NCI-H1092 (cell line): ENCODE data around the gene STOML2.
"Not testable (repeated sequence)": the region's sequence is repeated elsewhere in the genome, so short reads cannot be mapped to it uniquely, and the experiment has no call there.

Experiments used
- DNase-seq: peaks from one replicate; lab custom pipeline; 2025; lab: John Stamatoyannopoulos, UW

Gene STOML2, protein sequence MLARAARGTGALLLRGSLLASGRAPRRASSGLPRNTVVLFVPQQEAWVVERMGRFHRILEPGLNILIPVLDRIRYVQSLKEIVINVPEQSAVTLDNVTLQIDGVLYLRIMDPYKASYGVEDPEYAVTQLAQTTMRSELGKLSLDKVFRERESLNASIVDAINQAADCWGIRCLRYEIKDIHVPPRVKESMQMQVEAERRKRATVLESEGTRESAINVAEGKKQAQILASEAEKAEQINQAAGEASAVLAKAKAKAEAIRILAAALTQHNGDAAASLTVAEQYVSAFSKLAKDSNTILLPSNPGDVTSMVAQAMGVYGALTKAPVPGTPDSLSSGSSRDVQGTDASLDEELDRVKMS

DNA sequence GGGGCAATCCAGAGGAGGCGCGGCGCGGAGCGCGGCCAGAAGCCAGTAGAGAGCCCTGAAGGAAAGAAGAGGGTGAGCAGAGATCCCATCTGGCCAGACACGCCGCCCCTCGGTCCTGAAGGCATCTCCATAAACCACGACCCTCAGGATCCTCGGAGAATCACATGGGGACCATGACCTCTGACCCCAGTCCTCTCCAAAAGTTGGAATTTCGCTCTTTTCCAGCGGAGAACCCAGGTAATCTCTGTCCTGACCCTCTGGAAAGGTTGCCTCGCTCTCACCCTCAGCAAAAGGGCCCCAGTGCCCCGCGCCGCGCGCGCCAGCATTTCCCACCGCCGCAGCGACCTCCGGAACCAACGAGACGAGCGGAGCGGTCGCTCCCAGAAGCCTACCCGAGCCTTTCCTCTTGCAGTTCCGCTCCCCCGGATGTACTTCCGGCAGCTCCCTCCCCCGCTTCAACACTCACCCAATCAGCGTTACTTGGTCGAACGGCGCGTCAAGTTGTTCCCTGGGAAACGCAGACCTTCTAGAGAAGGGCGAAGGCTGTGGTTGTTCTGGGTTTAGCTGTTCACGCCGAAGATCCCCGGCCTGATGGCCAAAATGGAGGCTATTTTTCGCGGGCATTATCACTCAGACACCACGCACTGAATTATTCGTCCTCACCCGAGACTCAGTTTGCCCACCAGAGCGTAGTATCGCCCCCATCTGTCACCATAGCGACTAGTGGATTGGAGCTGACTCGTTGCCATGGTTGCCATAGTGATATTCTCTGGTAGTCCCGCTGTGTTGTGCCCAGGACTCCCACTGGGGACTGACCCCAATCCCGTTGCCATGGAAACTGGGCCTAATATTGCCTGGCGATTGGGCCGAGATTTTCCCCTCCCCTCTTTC, at the start of gene STOML2:
Gene STOML2 (minus strand): TSS at position 363 of the 891 bp plus-strand sequence. CDS start 37 bp downstream, at position 326.
- peak; percentile 98 for DNase-seq

DNA sequence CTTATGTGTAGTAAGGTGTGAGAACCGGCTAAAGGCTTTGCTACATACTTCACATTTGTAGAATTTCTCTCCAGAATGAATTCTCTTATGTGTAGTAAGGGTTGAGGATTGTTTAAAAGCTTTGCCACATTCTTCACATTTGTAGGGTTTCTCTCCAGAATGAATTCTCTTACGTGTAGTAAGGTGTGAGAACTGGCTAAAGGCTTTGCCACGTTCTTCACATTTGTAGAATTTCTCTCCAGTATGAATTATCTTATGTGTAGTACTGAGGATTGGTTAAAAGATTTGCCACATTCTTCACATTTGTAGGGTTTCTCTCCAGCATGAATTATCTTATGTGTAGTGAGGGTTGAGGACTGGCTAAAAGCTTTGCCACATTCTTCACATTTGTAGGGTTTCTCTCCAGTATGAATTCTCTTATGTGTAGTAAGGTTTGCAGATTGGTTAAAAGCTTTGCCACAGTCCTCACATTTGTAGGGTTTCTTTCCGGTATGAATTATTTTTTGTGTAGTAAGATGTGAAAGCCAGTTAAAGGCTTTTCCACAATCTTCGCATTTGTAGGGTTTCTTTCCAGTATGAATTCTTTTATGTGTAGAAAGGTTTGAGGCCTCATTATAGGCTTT, 45.1 kb upstream of the STOML2 start:
- not testable (repeated sequence) for DNase-seq

DNA sequence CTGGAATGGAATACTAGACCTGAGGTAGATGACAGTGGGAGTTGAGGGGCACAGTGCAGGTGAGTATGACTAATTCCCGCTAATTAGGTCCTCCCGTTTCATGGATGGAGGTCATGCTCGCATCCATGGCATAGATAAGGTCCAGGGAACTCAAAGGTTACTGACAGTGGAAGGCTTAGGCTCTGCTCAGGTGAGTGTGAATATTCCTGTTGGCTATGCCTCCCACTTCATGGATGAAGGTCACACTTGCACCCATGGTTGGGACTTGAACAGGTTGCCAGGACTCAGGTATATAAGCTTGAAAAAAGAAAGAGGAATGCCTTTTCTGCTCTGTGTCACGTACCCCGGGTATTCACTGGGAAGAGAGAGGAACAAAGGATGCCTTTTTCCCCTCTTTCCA, 39.1 kb upstream of the STOML2 start:
- no peak for DNase-seq

DNA sequence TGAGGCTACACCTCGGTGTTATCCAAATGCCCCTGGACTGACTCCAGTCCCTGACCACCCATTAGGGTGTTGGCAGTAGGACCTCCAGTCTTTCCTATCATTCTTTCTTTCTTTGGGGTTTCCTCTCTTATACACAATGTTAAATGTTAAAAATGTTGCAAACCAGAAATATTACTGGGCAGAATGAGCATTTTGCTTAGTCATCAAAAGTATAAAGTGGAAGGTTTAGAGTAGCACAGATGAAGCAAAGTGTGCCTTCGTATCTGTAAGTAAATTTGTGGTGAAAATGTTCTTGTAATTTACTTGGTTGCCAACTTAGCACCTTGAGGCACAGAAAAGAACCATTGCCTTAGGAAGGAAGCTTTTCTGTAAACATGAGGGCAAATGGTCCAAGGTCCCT, 37.2 kb upstream of the STOML2 start:
- DNase-seq: no peak

DNA sequence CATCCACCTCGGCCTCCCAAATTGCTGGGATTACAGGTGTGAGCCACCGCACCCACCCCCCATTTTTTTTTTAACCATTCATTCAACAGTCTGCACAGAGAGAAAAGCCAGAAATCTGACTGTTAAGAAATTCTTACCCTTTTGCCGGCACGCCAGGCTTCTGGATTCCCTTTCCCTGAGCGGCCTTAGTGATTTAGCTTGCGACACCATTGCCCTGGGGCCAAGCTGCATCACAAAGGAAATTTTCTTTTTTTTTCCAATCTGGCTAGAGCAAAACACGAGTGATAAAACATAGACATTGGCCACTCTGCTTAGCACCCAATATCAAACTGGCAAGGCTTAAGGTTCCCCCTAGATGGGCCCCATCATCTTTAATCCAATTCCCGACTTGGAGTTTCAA, 33.9 kb upstream of the STOML2 start:
- no peak for DNase-seq

DNA sequence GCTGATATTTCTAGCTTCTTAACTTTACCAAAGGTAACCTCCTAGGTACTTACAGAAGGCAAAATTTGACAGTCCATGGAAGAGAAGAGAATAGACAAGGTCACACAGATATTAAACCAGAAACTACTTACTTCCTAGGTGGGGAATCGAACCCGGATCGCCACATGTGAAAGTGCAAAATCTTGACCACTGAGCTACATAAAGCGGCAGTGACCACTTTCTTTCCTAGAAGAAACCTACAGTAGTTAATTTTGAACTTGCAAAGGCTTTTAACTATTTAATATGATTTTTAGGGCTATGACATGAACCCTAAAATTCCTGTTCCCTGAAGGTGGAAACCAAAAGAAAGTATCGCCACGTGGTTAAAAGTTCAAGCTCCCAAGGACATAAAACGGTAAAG, 33.1 kb upstream of the STOML2 start:
- DNase-seq: no peak

DNA sequence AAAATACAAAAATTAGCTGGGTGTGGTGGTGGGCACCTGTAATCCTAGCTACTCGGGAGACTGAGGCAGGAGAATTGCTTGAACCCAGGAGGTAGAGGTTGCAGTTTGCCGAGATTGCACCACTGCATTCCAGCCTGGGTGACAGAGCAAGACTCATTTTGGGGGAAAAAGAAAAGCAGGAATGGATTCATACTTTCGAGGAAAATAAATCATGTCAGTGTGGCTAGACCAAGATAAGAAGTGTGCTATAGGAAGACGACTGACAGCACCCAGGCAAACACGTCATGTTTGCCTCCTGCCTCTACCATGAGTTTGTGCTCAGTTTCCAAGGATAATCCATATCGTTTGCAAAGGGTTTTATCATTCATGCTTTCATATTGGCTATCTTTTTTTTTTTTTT, 32.0 kb upstream of the STOML2 start:
- DNase-seq: no peak

DNA sequence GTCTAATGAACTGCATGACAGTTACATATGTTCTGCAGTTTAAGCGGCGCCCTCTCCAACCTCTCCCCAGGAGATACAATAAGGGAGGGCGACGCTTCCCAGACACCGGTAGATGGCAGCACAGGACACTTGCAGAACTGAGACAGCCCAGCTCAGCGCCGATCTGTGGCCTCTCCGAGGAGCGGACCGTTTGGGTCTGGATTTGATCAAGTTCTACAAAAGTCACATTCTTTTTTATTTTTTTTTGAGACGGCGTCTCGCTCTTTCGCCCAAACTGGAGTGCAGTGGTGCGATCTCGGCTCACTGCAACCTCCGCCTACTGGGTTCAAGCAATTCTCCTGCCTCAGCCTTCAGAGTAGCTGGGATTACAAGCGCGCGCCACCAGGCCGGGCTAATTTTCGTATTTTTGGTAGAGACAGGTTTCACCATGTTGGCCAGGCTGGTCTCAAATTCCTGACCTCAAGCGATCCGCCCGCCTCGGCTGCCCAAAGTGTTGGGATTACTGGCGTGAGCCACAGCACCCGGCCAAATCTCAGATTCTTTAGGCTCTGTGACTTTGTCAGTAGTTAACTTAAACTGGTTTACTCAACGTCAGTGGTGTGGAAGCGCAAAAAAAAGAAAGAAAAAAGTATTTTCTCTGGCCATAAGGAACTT, 14.1 kb upstream of the STOML2 start:
- DNase-seq: peak; percentile 95

DNA sequence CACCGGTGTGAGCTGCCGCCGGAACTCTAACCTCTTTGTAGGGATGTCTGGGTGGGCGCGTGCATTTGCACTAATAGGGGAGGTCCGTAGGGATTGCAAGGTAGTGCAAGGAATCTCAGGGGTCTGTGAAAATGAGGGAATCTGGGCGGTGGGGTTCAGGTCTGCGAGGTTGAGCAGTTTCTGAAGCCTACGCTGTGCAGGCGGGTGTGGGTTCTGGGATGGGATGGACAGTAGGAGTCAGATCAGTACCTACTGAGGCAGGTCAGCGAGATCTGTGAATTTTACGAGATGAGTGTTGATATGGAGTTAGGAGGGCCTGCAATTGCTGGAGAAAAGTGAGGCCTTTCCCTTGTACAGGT, 13.6 kb upstream of the STOML2 start:
- no peak for DNase-seq

DNA sequence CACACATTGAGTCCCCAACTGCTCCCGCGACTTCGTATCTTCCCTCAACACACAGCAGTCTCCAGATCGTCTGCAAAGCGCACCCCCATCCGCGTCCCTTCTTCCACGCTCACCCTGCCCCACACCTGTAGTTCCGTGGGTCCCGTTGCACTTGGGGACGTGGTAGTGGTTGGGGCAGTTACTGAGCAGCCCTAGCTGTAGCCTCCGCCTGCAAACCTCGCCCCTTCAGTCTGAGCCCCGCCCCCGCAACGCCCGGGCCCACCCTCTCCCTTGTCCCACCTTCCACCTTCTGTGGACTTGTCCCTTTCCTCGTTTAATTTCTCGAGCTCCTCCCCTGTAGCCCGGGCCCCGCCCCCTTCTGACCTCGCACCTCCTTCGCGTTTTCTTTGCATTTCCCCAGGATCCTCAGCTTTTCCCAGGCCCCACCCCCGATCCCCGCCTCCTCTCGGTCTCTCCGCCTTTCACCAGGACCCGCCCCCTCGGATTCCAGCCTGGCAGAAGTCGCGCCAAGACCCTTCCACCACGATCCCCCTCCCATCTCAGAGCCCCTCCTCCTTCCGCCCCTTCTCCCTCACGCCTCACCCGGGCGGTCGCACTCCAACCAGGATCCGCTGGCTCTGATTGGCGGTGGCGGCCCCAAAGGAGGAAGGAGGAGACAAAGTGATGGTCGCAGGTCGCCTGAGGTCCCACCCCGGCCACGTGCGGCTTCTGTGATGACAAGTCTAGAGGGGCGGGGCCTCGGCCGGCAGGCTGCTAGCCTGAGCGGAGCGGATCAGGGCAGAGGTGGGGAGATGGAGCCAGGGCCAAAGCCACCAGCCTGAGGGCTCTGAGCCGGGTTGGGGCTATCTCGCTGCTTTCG, 13.0 kb upstream of the STOML2 start, which contains the start of gene ATOSB:
Gene ATOSB (minus strand): TSS at position 183 of the 859 bp plus-strand sequence. CDS start 7,588 bp downstream, outside the sequence.
- peak; percentile 93 for DNase-seq

DNA sequence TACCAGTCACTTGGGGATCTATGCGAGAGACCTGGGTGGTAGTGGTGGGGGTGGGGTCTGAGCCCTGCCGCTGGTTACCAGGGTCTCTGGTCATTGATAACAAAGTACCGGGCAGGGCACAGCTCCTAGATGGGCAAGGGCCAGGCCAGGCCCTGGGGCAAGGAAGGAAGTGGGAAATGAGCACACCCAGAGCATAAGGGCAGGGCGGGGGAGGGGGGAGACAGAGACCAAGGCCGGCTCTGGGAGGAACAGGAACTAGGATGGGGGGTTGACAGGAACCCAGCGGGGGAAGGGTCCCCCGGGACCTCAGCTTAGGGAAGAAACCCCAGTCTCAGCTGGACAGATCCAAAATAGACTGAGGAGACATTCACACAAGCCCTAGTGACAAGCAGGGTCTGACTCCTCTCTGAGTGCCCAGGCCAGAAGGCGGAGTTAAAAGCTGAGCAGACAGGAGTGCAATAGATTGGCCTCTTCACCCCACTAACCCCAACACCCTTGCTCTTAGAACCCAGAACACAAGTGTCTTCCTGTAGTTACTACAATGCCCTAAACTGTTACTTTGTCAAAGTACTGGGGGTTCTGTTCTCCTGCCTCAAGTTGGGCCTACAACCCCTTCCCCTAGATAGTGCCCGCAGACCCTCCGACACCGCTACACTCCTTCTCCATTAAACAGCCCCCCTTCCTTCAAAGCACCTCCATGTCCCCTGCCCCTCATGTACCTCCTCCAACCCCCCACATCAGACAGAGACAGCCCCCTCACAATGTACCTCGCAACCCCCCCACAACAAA, 12.1 kb upstream of the STOML2 start:
- no peak for DNase-seq

DNA sequence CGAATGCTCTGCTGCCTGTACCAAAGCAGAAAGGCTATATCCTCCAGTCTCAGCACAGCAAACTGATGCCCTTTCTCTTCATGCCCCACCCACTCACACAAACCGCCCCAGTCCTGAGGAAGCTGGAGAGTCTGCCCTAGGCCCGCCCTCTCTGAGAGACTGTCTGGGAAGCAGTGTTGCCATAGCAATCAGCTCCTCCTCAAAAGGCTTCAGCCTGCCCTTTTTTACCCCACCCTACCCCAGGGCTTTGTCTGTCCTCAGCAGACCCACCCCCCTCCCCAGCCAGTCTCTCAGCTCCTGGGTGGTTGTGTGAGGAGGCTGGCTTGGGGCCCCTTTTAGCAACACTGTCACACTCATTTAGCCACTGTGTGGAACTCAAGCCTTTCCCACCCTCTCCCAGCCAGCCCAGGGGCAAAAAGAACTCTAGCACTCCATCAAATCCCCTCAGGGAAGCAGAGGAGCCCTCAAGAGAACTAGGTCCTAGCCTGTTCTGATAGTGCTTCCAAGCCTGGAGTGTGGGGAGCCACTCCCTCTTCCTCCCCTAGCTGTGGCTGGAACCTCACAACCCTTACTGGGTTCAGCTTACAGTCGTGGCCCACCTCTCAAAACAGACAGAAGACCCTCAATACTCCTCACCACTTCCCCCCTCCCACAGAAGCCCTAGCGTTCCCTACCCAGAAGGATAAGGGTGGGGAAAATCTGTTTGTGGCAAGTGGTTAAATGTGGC, 11.3 kb upstream of the STOML2 start:
- no peak for DNase-seq

DNA sequence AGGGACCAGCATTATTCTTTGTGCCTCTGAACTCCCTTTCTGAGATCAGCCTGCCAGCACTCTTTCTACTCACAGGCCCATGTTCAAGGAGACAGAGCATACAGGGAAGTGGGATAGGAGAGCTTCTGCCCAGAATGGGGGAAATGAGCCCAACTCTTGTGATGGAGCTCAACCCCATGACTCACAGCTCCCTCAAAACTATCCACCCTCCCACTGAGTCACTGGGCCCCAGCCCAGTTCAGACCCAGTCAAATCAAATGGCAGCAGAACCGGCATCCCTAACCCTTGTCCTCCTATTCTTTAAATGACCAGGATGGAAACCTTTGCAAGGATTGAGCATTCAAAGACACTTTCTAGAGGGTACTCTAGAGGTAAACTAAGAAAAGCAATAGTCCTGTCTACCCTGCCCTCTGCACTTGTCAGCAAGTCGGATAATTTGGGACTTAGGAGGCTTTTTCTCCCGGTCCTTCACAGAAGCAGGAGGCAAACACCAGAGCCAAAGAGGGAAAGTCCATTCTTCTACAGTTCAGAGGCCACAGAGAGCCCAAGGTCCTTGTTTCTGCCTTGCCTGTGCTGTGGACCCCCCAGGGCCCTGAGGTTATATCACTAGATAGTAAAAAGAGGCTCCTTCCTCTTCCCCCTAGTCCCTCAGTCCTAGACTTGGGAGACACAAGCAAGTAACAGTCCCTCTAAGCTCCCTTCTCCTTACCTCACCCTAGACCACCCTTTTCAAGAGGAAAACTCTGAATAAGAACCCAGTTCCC, 9.5 kb upstream of the STOML2 start:
- DNase-seq: no peak

DNA sequence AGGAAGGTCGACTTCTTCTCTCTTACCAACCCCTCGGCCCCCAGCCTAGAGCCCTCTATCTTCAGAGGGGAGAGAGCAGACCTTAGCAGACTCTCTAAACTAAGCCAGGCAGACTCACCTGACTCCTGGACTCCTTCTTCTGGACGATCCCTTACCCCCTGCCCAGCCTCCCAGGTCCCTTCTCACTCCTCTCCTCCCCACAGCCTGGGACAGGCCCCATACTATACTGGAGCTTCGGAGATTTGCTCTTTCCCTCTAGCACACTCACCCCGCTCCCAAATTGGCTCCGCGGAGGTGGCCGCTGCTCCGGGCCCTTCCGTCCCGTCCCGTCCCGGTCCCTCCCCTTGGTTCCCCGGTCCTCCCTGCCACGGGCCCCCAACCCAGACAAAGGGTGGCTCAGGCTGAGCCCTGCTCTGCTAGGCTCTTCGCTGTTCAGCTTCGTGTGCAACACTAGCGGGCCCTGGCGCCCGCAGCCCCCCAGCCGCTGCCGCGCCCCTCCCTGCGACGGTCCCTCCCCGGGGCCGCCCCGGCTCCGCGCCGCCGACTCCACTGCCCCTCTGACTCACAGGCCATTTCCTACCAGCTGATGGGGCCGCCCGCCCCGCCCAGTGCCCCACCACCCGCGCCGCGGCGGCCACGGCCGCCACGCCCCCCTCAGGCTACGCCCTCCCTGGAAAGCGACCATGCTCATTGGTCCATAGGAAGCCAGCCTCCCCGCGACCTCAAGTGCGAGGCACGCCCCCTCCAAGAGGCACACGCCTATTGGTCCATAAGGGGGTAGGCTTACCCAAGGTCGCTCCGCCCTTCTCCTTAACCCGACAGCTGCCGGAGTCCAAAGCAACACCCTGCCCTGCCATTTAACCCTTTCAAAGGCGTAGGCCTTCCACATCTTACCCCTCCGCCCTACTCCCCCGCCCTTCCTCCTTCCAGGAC, 8.3 kb upstream of the STOML2 start:
- peak; percentile 97 for DNase-seq

DNA sequence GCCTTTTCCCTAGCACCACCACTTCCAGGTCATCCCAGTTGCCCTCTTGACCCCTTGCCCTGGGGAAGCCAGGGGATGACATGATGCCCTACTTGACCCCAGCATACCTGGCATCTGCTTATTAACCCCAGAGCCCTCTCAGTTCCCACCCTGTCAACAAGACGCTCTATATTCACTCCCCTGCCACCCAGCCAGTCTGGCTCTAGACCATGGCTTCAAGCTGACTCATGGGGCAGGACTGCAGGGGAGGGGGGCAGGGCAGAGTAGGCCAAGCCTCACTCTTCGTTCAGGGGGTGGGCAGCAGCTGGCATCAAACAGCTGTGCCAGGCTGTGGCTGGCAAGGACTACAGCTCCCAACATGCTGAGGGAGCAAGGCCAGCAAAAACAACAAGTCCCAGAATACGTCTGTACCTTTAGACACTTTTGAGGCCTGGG, 7.4 kb upstream of the STOML2 start:
- DNase-seq: no peak

DNA sequence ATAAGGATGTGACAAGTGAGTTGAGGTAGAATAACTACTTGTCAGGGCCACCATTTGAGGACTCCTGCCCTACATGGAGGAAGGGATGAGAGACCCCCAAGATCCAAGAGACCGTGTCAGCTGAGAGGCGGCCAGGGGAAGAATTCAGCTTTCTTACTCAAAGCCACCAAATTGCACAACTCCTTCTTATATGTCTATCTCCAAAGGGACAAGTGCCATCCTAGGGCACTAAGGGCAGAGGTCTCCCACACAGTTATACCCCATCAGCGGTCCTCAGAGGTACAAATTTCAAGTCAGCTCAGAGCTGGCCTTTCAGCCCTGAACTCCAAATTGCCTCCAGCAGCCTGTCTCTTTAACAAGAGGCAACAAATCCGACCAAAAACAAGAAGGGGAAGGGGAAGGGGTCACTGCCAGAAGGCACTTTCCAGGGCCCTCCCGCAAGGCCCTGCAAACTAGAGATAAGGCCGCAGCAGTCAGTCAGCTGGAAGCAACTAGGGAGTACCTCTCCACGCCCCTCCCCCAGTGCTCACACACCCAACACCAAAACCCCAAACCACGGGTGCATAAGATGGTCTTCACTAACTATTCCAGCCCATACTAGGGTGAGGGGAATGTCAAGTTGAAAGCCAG, 6.1 kb upstream of the STOML2 start:
- no peak for DNase-seq

DNA sequence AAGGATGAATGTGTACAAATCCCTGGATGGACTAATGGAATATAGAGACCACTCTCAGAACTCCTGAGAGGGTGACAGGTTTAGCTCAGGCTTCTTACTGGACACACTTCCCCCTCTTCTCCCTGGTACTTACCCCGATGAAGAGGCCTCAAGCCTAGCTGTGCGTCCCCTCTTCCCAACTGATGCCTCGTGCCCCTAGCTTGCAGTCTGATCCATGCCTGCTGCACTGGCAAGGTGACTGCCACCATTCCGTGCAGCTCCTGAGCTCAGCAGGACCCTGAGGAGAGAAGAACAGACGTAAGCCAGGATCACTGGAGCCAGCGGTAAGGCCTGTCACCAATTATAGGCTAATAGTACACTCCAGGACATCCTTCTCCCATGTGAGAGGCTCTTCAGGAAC, 5.5 kb upstream of the STOML2 start:
- DNase-seq: no peak
